Measurements from ENCODE around the gene SLC5A11.

SLC5A11 gene

GRCh38 chr16:24921229-24921628 lies 75.5 kb downstream of the SLC5A11 start:
- DNase-seq = peak in 1 of 2 donors; percentile 5

GRCh38 chr16:24925163-24925562 lies 79.4 kb downstream of the SLC5A11 start:
- DNase-seq = no peak

GRCh38 chr16:24929409-24929808 lies 83.6 kb downstream of the SLC5A11 start:
- DNase-seq = no peak

GRCh38 chr16:24930440-24930839 lies 84.7 kb downstream of the SLC5A11 start:
- DNase-seq = no peak

GRCh38 chr16:24931091-24931490 lies 85.3 kb downstream of the SLC5A11 start:
- DNase-seq = no peak

- DNase-seq = no peak
Measured at GRCh38 chr16:24935336-24935735, 89.6 kb downstream of the SLC5A11 start.

- DNase-seq = no peak
Measured at GRCh38 chr16:24936151-24936550, 90.4 kb downstream of the SLC5A11 start.

GRCh38 chr16:24939224-24939623 lies 93.5 kb downstream of the SLC5A11 start:
- DNase-seq = no peak

- no peak for DNase-seq
Measured at GRCh38 chr16:24939738-24940137, 94.0 kb downstream of the SLC5A11 start.

GRCh38 chr16:24943471-24943870 lies 97.7 kb downstream of the SLC5A11 start:
- DNase-seq = no peak

GRCh38 chr16:24944206-24944605 lies 98.4 kb downstream of the SLC5A11 start:
- DNase-seq = no peak

- DNase-seq = no peak
Measured at GRCh38 chr16:24946155-24946554, 100.4 kb downstream of the SLC5A11 start.

GRCh38 chr16:24950275-24950674 lies 104.5 kb downstream of the SLC5A11 start:
- DNase-seq = no peak

GRCh38 chr16:24953306-24953705 lies 107.5 kb downstream of the SLC5A11 start:
- no peak for DNase-seq

- DNase-seq = no peak
Measured at GRCh38 chr16:24953721-24954120, 108.0 kb downstream of the SLC5A11 start.

- DNase-seq = no peak
Measured at GRCh38 chr16:24954137-24954536, 108.4 kb downstream of the SLC5A11 start.

GRCh38 chr16:24955975-24956731 lies 110.4 kb downstream of the SLC5A11 start:
- DNase-seq = no peak

GRCh38 chr16:24957887-24958286 lies 112.1 kb downstream of the SLC5A11 start:
- DNase-seq = no peak

Measured in CD4-positive, alpha-beta T cell treated with Interleukin-4 for 1 hour (primary cell).